Amygdala (tissue), 56 donors: ENCODE measurements around the gene PACS2.

Experiments used
- DNase-seq, 56 donors: peaks; one replicate each; lab custom pipeline; 2025; lab: John Stamatoyannopoulos, UW

The PACS2 gene

GRCh38 chr14:105365681-105366080 lies 51.1 kb downstream of the PACS2 start:
- no peak for DNase-seq

DNA sequence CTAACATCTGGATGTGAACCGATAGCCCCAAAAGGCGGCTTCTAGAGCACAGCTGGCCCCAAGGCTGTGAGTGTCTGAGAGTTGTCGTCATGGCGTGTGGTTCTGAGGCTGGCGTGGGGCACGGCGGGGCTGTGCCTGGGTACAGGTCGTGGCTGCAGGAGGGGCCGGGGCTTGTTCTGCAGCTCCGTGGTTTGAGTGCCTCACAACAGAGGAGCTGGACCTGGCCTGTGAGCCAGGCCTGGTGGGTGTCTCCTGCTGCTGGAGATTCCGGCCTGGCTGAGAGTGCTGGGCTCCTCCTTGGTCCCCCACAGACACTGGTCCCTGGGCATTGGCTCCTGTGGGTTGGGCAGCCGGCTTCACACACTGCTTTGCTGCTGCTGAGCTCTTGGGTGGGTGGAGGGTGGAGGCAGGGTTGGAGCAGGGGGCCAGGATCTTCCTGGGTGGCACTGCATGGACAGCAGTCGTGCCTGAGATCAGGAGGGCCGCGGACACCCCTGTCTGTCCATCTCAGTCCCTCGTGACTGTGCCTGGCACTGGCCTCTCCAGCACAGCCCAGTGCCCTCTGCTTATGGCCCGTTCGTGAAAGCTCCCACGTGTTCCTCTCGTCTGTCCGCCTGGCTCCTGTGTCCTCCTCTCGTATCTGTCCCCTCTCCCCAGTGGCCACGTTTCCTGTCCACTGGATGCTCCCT lies 52.0 kb downstream of the PACS2 start:
- DNase-seq = peak in 11 of 56 donors; percentile 20 to 55 (median 34)

GRCh38 chr14:105367116-105368031 lies 52.8 kb downstream of the PACS2 start:
- DNase-seq = no peak

- no peak for DNase-seq
Measured at GRCh38 chr14:105368032-105368417, 53.5 kb downstream of the PACS2 start.

DNA sequence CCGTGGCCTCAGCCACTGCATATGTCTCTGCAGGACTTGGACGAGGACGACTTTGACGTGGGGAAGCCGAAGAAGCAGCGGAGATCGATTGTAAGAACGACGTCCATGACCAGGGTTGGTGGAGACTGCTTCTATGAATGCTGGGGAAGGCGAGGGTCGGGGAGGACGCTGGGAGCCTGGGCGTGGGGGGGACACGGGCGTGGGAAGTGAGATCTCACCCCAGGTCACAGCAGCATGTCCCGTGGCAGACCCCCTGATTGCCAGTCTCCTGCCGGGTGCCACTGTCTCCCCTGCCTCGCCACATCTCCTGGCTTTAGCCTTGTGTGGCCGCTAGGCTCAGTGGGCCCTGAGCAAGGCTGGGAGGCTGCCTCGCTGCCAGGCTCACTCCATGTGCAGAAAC lies 53.9 kb downstream of the PACS2 start:
- DNase-seq = no peak

DNA sequence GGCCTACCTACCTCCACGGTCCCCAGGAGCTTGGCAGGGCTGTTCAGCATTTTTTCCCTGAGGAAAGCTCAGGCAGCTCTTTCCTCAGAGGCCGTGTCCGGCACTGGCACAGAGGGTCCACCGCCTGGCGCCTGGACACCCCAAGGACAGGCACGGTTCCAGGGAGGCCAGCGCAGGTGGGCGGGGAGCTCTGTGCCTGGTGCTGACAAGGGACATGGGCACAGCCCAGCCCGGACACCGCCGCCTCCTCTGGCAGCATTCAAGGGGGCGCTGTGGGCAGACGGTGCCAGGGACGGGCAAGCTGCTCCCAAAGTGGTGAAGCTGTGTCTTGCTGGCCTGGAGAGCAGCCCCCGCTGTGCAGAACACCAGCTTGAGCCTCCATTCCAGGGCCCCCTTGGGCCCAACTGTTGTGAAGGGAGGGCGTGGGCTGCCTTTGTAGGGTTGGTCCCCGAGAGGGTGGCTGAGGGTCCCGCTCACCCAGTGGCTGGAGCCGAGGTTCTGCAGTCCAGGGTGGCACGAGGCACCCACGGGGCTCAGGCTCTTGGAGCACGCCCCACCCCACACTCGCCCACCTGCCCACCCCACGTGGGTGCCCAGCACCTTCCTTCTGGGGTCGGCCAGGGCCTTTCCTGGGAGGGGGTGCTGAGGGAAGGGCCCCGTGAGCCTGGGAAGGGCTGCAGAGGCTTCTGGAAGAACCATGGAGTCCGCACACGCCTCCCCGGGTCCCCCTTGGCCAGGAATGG lies 54.5 kb downstream of the PACS2 start:
- no peak for DNase-seq

- no peak for DNase-seq
Measured at GRCh38 chr14:105369653-105370040, 55.1 kb downstream of the PACS2 start.

GRCh38 chr14:105374389-105374788 lies 59.8 kb downstream of the PACS2 start:
- no peak for DNase-seq

GRCh38 chr14:105375635-105376057 lies 61.1 kb downstream of the PACS2 start:
- DNase-seq = no peak

DNA sequence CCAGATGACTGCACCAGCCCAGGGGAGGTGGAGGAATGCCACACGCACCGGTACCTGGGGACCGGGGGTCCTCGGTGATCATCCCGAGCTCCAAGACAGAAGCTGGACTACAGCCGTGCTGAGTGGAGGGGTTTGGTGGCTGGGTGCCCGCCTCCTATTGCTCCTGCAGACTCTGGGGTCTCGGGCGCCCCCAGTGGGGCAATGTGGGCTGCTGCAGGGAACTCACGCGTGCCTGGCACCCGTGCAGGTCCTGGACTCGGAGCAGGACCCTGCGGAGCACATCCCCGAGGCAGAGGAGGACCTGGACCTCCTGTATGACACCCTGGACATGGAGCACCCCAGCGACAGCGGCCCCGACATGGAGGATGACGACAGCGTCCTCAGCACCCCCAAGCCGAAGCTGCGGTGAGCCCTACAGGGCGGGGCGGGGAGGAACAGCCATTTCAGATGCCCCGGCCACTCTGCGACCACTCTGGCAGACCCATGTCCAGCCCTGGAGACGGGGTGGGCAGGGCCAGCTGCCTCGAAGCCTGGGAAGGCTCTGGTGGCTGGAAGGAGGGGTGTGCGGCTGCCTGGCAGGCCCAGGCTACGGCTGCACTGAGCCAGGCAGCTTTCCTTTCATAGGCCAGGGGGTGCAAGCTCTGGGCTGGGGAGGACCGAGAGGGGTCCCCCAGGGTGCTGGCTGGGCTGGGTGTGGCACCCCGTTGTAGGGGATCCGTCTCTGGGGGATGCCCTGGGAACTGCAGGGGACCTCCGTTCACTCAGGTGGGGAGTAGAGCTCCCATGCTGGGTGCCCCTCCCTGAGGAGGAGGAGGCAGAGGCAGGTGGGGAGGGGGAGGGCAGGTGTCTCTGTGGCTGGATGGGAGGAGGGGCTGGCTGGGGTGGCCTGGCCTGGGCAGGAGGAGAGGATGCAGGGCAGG lies 62.2 kb downstream of the PACS2 start:
- no peak for DNase-seq

DNA sequence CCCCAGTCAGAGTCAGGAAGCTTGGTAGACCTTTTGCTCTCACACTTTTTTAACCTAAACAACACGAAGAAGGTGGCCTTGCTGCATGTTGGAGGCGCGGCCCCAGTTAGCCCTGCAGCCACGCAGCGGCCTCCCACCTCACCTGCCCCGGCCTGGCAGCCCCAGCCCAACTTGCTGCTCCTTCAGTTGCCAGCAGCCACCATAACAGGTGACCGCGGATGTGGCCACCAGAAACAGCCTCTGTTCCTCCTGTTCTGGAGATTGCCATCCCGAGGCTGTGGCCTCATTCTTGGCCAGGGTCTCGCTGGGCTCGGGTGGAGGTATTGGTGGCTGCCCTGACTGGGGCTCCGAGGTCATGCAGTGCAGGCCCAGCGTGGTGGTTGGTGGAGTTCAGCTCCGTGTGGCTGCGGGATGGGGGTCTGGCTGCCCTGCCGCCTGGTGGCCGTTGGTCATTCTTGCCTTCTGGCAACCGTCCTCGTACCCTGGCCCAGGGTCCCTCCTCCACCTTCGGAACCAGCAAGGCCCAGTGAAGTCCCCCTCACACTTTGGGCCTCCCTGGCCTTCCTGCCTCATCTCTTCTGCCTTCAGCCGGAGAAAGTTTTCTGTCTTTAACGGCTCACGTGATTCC lies 63.1 kb downstream of the PACS2 start:
- no peak for DNase-seq

DNA sequence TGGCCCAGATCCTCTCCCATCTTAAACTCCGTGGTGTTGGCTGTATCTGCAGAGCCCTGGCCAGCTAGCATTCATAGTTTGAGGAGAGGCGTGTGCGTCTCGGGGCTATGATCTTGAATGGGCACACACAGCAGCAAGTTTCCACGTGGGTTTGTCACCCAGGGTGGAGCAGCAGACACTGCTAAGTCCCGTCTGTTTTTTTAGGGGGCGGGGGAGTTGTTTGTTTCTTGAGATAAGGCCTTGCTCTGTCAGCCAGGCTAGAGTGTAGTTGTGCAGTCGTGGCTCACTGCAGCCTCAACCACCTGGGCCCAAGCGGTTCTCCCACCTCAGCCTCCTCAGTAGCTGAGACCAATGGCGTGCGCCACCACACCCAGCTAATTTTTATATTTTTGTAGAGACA lies 63.7 kb downstream of the PACS2 start:
- DNase-seq = no peak

- DNase-seq = no peak
Measured at GRCh38 chr14:105378873-105379685, 64.5 kb downstream of the PACS2 start.

GRCh38 chr14:105379946-105380345 lies 65.4 kb downstream of the PACS2 start:
- DNase-seq = no peak

GRCh38 chr14:105380756-105381155 lies 66.2 kb downstream of the PACS2 start:
- no peak for DNase-seq

DNA sequence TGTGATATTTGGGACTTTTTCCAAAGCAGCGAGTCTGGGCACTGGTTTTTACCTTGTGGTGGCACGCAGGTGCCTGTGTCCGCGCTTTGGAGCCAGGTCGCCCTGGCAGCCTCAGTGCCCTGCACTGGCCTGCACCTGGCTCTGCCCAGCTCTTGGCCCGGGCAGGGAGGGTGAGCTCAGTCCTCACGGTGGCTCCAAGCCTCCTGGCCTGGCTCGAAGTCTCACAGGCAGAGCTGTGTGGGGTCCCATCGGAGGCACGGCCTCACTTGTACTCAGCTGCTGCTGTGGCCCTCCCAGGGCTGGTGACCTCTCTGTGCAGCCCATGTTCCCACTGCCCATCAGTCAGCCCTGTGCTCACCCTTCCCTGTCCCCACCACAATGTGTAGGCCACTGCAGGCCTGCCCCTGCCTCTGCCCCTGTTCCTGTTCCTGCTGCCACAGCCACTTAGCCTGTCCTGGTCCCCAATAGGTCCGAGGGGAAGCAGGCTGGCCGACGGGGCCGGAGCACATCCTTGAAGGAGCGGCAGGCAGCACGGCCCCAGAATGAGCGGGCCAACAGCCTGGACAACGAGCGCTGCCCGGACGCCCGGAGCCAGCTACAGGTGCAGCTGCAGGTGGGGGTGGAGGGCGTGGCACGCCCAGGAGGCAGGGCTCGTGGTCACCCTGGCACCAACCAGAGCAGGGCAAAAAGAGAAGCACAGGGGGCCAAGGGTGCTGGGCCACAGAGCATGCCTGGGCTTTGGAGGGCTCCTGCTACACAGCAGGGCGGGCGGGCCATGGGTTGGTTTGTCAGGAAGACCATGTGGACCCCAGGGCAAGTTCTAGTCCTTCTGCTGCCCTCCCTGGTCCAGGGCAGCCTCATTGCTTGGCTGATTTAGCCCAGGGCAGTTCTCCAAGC lies 67.1 kb downstream of the PACS2 start:
- DNase-seq = no peak

- DNase-seq = no peak
Measured at GRCh38 chr14:105382343-105383082, 68.0 kb downstream of the PACS2 start.
